Activated CD4-positive, CD25-positive, alpha-beta regulatory T cell treated with anti-CD3 and anti-CD28 coated beads, Interleukin-2, amount 50 U/mL, for 16 hours (primary cell): ENCODE results near the gene EN1.

Source experiments
- DNase-seq: peaks from one replicate; pipeline ENCODE4 v3.0.0-alpha.2; 2020; ENCODE audit warnings: low read depth, low spot score

EN1 gene

GRCh38 chr2:118817469-118817868 lies 30.0 kb downstream of the EN1 start:
- no peak for DNase-seq

DNA sequence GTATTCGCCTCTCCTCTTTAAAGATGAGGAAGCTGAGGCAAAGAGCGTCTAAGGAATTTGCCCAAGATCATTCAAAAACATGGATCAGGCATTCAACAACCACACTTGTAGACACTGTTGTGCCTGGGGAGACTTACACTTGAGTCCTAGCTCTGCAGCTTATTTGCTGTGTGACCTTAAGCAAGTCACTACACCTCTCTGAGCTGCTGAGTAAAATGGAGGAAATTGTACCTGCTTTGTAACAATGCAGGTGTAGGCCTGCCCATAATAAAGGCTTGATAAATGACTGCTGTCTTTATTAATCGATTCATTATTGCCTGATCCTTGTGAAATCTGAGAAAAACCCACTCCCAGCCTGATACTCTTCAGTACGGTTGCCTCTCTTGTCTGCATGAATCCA lies 30.8 kb downstream of the EN1 start:
- no peak for DNase-seq

DNA sequence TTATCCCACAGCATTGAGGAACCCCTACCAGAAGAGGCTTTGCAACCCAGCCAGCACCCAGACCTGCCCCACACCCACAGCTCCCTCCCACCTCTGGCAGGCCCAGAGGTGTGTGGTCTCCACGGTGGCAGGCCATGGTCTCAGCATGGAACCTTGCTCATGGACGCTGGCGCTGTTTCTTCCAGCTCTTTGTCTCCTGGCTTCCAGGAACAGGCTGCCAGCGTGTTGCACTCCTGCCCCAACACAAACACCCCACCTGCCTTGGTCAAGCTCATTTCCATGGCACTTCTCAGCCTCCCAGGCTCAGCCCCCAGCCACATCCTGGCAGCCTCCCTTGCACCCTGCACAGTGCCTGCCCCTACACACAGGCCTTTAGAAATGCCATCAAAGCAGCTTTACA lies 31.7 kb downstream of the EN1 start:
- no peak for DNase-seq

DNA sequence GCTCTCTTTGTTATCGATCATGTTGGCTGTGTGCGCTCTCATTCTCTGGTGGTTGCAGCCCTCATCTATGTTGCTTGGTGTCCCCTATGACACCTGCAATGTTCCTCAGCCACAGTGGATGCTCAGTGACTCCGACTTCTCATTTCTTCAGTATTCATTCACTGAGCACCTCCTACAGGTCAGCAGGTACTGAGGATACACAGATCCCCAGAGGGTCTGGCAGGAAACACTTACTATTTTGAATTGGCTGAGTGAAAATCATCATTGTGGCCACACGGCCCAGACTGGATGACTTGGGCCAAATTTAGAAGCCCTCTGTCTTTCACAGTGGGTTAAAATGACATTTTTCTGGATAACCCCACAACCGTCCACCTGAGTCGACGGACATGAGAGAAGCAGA lies 32.1 kb downstream of the EN1 start:
- no peak for DNase-seq

GRCh38 chr2:118814368-118814767 lies 33.1 kb downstream of the EN1 start:
- DNase-seq: no peak

DNA sequence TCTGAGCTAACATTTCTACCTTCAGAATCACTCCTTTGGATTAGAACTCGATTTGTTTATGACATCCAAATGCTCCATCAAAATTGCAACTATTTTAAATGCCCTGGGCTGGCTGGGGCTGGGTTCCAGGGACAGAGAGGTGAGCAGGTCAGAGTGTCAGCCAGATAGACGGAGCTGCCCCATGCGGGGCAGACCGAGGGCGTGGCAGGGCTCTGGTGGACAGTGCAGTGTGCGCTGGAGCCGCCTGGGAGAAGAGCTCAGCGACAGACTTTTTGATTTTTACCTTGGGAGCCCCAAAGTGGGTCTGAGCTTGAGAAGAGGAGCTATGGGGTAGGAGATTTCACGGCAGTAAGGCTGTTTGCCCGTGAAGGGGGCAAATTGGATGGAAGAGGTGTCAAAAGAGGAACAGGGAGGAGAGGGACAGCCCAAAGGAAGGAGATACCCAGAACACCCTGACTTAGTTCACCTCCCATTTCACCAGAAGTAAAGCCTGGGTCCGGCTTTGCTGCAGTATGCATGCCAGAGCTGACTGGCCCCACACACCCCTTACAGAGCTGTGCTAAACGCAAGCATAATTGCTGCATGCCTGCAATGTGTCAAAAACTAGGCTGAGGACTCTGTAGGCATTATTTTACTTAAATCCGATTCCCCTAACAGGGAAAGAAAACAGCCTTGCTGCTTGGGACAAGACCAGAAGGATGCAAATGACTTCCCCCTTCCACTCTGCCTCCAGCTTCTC lies 33.7 kb downstream of the EN1 start:
- DNase-seq: no peak

- no peak for DNase-seq
Measured at GRCh38 chr2:118813111-118813510, 34.3 kb downstream of the EN1 start.

DNA sequence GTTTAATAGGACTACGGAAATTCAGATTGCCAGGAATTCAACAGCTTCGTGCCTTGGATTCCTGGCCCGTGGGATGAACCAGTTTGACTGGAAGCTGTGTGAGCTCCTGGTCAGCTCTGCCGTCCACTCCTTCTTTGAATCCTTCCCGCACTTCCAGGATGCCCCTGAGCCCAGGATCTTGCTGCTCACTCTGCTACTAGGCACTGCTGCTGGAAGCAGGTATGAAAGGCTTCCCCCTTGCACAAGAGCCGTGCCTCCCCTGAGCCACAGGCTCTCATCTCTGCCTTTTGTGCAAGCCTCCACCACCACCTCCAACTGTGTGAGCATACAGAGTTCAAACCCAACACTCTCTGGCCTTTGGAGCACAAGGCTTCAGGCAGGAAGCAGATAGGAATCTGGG lies 34.9 kb downstream of the EN1 start:
- no peak for DNase-seq

DNA sequence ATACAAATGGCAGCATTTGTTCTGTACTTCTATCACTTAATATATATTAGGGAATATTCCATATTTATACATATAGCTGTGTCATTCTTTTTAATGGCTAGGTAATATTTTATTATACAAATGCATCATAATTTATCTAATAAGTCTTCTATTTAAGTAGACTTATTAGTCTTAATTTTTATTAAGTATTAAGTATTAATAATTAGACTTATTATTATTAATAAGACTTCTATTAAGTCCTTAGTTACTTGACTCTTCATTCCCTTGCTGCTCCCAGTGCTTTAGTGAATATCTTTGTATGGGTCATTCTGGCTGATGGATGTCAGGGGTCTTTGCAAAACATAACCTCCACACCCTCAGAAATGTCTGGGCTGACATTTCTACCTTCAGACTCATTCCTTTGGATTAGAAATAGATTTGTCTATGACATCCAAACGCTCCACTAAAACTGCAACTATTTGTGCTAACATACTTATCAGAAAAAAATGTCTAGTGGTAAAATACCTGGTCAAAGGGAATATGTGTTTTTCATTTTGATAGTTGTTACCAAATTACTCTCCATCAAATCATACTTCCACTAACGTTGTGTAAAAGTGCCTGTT lies 35.8 kb downstream of the EN1 start:
- no peak for DNase-seq

GRCh38 chr2:118810766-118811165 lies 36.7 kb downstream of the EN1 start:
- no peak for DNase-seq

DNA sequence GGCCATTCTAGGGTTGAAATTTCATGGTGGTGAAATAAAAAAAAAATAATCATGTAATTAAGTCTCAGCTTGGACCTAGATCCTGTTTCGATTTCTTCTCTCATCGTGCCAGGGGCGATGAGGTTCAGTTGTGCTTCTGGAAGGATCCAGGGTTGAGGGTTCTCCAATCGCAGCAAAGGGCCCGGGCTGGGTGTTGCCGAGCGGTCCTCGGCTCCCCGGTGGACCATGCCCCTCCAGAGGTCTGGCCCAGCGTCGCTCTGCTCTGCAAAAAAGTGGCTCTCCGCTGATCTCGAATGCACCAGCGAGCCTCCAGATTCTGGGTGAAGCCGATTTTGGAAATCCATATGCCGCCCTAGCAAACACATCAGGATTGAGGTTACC lies 39.0 kb downstream of the EN1 start:
- no peak for DNase-seq

DNA sequence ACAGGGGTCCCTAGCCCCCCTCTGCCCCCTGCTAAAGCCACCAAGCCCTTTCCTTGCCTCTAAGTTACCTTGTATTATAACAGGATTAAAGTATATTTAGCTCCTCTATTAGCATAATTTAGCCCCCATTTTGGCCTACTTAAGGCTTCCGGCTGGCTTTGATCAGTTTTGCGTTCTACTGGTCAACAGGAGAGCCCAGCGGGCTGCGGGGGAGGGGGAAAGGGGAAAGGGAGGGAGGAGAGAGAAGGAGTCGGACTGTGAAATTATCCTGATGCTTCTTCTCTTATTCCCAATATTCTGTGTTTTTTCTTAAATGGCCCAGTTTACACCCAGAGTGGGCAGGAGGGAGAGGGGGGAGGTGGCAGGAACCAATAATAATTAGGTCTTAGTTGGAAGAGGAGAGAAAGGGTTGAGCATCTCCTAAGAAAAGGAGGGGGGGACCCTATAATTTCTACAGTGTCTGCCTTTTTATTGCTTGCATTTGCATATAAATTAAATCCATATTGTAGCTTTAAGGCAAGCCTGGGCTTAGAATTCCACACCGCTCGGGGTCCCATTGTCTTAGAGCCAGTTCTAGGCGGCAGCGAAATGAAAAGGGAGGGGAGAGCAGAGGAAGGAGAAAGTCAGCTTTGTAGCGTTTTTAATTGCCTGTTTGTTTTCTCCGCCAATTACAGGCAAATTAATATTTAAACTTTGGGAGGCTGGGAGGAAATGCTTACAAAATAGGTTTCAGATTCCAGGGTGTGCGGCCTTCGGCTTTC lies 39.6 kb downstream of the EN1 start:
- no peak for DNase-seq

- DNase-seq: no peak
Measured at GRCh38 chr2:118806797-118807667, 40.4 kb downstream of the EN1 start.

- no peak for DNase-seq
Measured at GRCh38 chr2:118805064-118805690, 42.3 kb downstream of the EN1 start.

DNA sequence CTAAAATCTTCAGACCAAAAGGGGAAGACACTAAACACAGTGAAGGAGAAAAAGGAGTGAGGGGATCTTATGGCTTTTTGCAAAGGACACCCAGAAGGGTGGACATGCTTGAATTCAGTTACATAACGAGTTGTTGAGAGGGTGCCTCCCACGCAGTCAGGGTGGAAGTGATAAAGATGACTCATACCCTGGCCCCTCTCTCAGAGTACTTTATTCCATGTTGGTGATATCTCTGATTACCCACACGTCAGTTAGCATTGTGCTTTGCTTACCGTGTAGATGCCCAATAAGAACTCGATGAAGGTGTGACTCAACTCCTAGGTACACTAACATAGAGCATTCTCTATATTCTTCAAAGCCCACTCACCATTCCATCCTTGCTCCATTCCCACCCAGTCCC lies 44.4 kb downstream of the EN1 start:
- DNase-seq: no peak

GRCh38 chr2:118801151-118801550 lies 46.3 kb downstream of the EN1 start:
- no peak for DNase-seq

DNA sequence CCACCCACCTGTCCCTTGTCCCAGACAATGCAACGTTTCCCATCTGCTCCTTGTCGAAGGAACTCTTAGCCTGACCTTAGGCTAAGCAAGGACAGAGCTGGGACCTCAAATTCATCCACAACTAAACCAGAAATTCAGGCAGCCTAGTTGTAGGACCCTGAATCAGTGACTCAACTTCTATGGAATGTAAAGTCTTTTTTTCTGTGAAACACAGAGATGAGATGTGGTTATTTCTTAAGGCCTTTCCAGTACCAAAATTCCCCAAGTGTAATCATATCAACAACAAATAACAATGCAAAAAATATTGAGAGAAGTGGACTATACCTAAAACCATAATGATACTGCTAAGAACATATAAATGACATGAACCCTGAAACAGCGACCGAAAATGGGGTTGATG lies 46.7 kb downstream of the EN1 start:
- DNase-seq: no peak

- DNase-seq: no peak
Measured at GRCh38 chr2:118794546-118794945, 52.9 kb downstream of the EN1 start.
